Measurements from ENCODE around the gene SOAT2.
A peak's percentile ranks its signal among the peaks of the same experiment; 100 is the strongest.

SOAT2 gene

GRCh38 chr12:53102883-53103807, at the start of gene SOAT2:
TSS of gene SOAT2 (plus strand) at chr12:53103486. CDS start at chr12:53103578, 92 bp downstream.
- DNase-seq (ENCODE audit: low read depth): no peak

- peak; percentile 89 for DNase-seq (ENCODE audit: low read depth)
These were observed 49.0 kb upstream of the SOAT2 start for GRCh38 chr12:53054112-53054878.

- DNase-seq (ENCODE audit: low read depth): no peak
These were observed 47.6 kb upstream of the SOAT2 start for GRCh38 chr12:53055471-53056266.

- no peak for DNase-seq (ENCODE audit: low read depth)
These were observed 47.0 kb upstream of the SOAT2 start for GRCh38 chr12:53056296-53056695.

GRCh38 chr12:53056901-53057300, 46.4 kb upstream of the SOAT2 start:
- no peak for DNase-seq (ENCODE audit: low read depth)

- DNase-seq (ENCODE audit: low read depth): no peak
These were observed 45.3 kb upstream of the SOAT2 start for GRCh38 chr12:53057816-53058500.

- DNase-seq (ENCODE audit: low read depth): no peak
These were observed 44.4 kb upstream of the SOAT2 start for GRCh38 chr12:53058674-53059433.

- DNase-seq (ENCODE audit: low read depth): no peak
These were observed 43.7 kb upstream of the SOAT2 start for GRCh38 chr12:53059434-53060063.

GRCh38 chr12:53060064-53060720, 43.1 kb upstream of the SOAT2 start:
- no peak for DNase-seq (ENCODE audit: low read depth)

- DNase-seq (ENCODE audit: low read depth): no peak
These were observed 42.5 kb upstream of the SOAT2 start for GRCh38 chr12:53060721-53061276.

GRCh38 chr12:53061404-53062010, 41.8 kb upstream of the SOAT2 start:
- no peak for DNase-seq (ENCODE audit: low read depth)

GRCh38 chr12:53062011-53062961, 41.0 kb upstream of the SOAT2 start:
- DNase-seq (ENCODE audit: low read depth): no peak

- no peak for DNase-seq (ENCODE audit: low read depth)
These were observed 40.1 kb upstream of the SOAT2 start for GRCh38 chr12:53062977-53063707.

- no peak for DNase-seq (ENCODE audit: low read depth)
These were observed 39.3 kb upstream of the SOAT2 start for GRCh38 chr12:53063708-53064612.

GRCh38 chr12:53064613-53065436, 38.5 kb upstream of the SOAT2 start:
- DNase-seq (ENCODE audit: low read depth): no peak
